ENCODE data around the gene CNTNAP2. TPM values are rescaled to one million over a fixed set of nuclear protein-coding genes. Genes with fewer than 3 reads are reported as not detected.

CNTNAP2 gene
- polyA plus RNA-seq, 4 donors = 0.54 to 10.1 (median 2.6) TPM

DNA sequence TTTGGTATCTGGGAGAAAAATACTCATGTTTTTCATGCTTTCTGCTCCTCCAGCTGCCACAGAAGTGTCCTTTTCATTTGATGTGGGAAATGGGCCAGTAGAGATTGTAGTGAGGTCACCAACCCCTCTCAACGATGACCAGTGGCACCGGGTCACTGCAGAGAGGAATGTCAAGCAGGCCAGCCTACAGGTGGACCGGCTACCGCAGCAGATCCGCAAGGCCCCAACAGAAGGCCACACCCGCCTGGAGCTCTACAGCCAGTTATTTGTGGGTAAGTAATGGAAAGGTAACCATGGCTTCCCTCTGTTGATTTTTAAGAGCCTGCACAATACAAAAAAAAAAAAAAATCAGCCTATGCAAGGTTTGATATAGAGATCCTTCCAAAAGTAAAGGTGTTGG, 2030.8 kb downstream of the CNTNAP2 start:
- Histone ChIP-seq H3K36me3 (ENCODE audit: control insufficient read depth in 3 of 3, insufficient read depth in 2 of 3, low read depth in 1 of 3, low read length in 3 of 3) (no peaks in the 10 kb centered on the region), H3K4me3 (ENCODE audit: low read depth in 1 of 3, low read length in 3 of 3) (no peak overlapping the region), H3K27me3 (ENCODE audit: control insufficient read depth in 3 of 3, insufficient read depth in 3 of 3, low read length in 3 of 3) (peaks cover 0 to 2% (median 0%) of the 10 kb centered on the region in 3 donors), H3K4me1 (ENCODE audit: control insufficient read depth in 3 of 3, insufficient read depth in 2 of 3, low read depth in 1 of 3, low read length in 2 of 3) (no peaks in the 10 kb centered on the region), H3K9me3 (ENCODE audit: control insufficient read depth in 2 of 2, insufficient read depth in 1 of 2, low read depth in 1 of 2, low read length in 1 of 2) (peaks cover 0 to 11% of the 10 kb centered on the region in 2 donors), H3K27ac (ENCODE audit: low read depth in 1 of 3, low read length in 2 of 3) (no peak overlapping the region)
- DNase-seq = no peak
- 93 to 94% (median 93%) methylated on average over 6 of the region's 6 CpGs for WGBS, 3 donors
- FAIRE-seq = no peak

DNA sequence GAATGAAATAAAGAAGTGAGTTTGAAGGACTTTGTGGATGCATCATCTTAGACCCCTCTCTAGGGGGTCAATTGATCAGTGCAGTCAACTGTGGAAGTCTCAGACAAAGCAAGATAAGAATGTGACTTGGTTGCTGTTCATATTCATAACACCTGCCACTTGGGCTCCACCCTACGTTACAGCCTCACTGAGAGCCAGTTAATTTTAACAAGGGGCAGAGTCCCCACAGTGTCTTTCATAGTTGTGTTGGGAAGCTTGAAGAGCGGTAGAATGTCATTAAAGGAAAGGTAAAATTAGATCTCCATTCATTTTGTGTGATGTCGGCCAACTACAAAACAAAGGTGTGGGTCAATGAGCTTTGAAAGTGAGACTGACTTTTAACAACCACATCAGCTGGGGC, 2031.9 kb downstream of the CNTNAP2 start:
- no peak for FAIRE-seq
- Histone ChIP-seq H3K27me3 (ENCODE audit: control insufficient read depth in 3 of 3, insufficient read depth in 3 of 3, low read length in 3 of 3) (peaks cover 0 to 2% (median 0%) of the 10 kb centered on the region in 3 donors), H3K4me3 (ENCODE audit: low read depth in 1 of 3, low read length in 3 of 3) (no peak overlapping the region), H3K4me1 (ENCODE audit: control insufficient read depth in 3 of 3, insufficient read depth in 2 of 3, low read depth in 1 of 3, low read length in 2 of 3) (no peaks in the 10 kb centered on the region), H3K27ac (ENCODE audit: low read depth in 1 of 3, low read length in 2 of 3) (no peak overlapping the region), H3K9me3 (ENCODE audit: control insufficient read depth in 2 of 2, insufficient read depth in 1 of 2, low read depth in 1 of 2, low read length in 1 of 2) (peaks cover 0 to 11% of the 10 kb centered on the region in 2 donors), H3K36me3 (ENCODE audit: control insufficient read depth in 3 of 3, insufficient read depth in 2 of 3, low read depth in 1 of 3, low read length in 3 of 3) (no peaks in the 10 kb centered on the region)
- peak; percentile 4 to 39 for DNase-seq
- 20 to 67% (median 32%) methylated on average over 3 of the region's 3 CpGs for WGBS, 3 donors

DNA sequence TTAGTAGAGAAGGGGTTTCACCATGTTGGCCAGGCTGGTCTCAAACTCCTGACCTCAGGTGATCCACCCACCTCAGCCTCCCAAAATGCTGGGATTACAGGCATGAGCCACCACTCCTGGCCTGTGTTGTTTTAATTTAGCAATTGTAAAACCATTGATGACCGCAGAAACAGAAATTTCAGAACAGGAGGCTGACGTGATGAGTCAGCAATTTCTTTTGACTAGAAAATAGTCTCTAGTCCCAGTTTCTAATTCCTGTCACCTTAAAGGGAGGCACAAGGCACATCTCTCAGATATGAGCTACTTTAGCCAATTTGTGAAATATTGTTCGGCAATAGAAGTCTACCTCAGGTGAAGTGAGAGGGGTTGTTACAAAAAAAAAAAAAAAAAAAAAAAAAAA, 2033.1 kb downstream of the CNTNAP2 start:
- FAIRE-seq (no peak), DNase-seq (no peak)
- WGBS, 3 donors = 86 to 94% (median 92%) methylated on average over 3 of the region's 3 CpGs

DNA sequence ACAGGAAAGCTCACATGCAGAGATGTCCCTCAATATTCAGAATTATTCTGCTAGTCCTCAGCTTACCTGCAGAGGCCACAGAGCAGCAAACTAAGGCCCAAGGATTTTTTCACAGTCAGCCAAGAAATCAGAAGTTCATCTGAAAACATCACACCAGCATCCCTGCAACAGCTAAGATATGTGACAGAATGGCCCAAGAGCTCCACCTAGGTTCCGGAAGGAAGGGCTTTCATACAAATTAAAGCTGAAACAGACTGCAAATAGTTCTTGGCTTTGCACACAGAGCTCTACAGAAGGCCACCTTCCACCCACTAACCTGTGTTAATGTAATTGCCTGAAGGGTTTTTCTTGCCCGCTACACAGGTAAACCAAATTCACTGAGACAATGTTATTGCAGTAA, 2035.2 kb downstream of the CNTNAP2 start:
- FAIRE-seq = no peak
- H3K9me3 ChIP-seq (ENCODE audit: control insufficient read depth in 2 of 2, insufficient read depth in 1 of 2, low read depth in 1 of 2, low read length in 1 of 2) = peaks cover 0 to 8% of the 10 kb centered on the region in 2 donors
- 85 to 96% (median 95%) methylated on average over 2 of the region's 2 CpGs for WGBS, 3 donors
- DNase-seq = no peak
- H3K4me1 ChIP-seq (ENCODE audit: control insufficient read depth in 3 of 3, insufficient read depth in 2 of 3, low read depth in 1 of 3, low read length in 2 of 3) = no peaks in the 10 kb centered on the region
- no peak overlapping the region for H3K4me3 ChIP-seq (ENCODE audit: low read depth in 1 of 3, low read length in 3 of 3)
- H3K27me3 ChIP-seq (ENCODE audit: control insufficient read depth in 3 of 3, insufficient read depth in 3 of 3, low read length in 3 of 3) = no peaks in the 10 kb centered on the region
- no peaks in the 10 kb centered on the region for H3K36me3 ChIP-seq (ENCODE audit: control insufficient read depth in 3 of 3, insufficient read depth in 2 of 3, low read depth in 1 of 3, low read length in 3 of 3)
- H3K27ac ChIP-seq (ENCODE audit: low read depth in 1 of 3, low read length in 2 of 3) = no peak overlapping the region

More for the DNA sequence above, 2033.1 kb downstream of the CNTNAP2 start:
- no peaks in the 10 kb centered on the region for H3K4me1 ChIP-seq (ENCODE audit: control insufficient read depth in 3 of 3, insufficient read depth in 2 of 3, low read depth in 1 of 3, low read length in 2 of 3)
- no peak overlapping the region for H3K4me3 ChIP-seq (ENCODE audit: low read depth in 1 of 3, low read length in 3 of 3)
- H3K27ac ChIP-seq (ENCODE audit: low read depth in 1 of 3, low read length in 2 of 3) = no peak overlapping the region
- H3K27me3 ChIP-seq (ENCODE audit: control insufficient read depth in 3 of 3, insufficient read depth in 3 of 3, low read length in 3 of 3) = no peaks in the 10 kb centered on the region
- H3K36me3 ChIP-seq (ENCODE audit: control insufficient read depth in 3 of 3, insufficient read depth in 2 of 3, low read depth in 1 of 3, low read length in 3 of 3) = no peaks in the 10 kb centered on the region
- H3K9me3 ChIP-seq (ENCODE audit: control insufficient read depth in 2 of 2, insufficient read depth in 1 of 2, low read depth in 1 of 2, low read length in 1 of 2) = peaks cover 0 to 8% of the 10 kb centered on the region in 2 donors

DNA sequence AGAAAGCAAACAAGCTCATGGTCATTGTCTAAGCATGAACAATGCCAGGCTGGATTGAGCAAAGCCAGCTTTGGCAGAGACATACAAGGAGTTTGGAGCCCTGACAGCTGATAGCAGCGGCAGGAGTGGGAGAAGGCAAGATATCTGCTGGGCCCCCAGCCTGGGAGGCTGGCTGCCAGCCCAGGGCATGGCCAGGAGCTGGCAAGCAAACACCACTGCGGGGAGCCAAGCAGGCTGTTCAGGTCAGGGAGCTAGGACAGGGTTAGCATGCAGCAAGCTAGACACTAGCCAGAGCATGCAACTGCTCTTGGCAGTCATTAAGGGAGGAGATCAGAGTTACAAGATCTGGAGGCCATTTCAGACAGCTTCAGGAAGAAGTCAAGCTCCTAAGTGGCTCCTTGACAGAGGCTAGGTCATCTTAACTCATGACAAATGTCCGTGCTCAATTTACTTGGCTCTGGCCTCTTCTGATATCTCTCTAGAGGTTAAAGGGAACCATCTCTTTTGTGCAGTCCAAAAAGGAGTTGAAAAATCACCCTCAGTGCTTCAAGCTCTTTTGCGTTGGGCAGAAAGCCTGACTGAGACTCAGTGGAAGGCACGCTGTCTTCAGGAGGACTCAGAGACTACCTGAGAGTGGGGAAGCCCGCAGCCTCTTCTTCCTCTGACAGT, 2037.1 kb downstream of the CNTNAP2 start:
- H3K9me3 ChIP-seq (ENCODE audit: control insufficient read depth in 2 of 2, insufficient read depth in 1 of 2, low read depth in 1 of 2, low read length in 1 of 2) = peaks cover 0 to 8% of the 10 kb centered on the region in 2 donors
- no peak overlapping the region for H3K4me3 ChIP-seq (ENCODE audit: low read depth in 1 of 3, low read length in 3 of 3)
- 48 to 53% (median 53%) methylated on average over 6 of the region's 6 CpGs for WGBS, 3 donors
- no peaks in the 10 kb centered on the region for H3K27me3 ChIP-seq (ENCODE audit: control insufficient read depth in 3 of 3, insufficient read depth in 3 of 3, low read length in 3 of 3)
- no peaks in the 10 kb centered on the region for H3K4me1 ChIP-seq (ENCODE audit: control insufficient read depth in 3 of 3, insufficient read depth in 2 of 3, low read depth in 1 of 3, low read length in 2 of 3)
- no peak overlapping the region for H3K27ac ChIP-seq (ENCODE audit: low read depth in 1 of 3, low read length in 2 of 3)
- H3K36me3 ChIP-seq (ENCODE audit: control insufficient read depth in 3 of 3, insufficient read depth in 2 of 3, low read depth in 1 of 3, low read length in 3 of 3) = no peaks in the 10 kb centered on the region
- peak in 1 of 2 donors; percentile 10 for DNase-seq
- FAIRE-seq = no peak

DNA sequence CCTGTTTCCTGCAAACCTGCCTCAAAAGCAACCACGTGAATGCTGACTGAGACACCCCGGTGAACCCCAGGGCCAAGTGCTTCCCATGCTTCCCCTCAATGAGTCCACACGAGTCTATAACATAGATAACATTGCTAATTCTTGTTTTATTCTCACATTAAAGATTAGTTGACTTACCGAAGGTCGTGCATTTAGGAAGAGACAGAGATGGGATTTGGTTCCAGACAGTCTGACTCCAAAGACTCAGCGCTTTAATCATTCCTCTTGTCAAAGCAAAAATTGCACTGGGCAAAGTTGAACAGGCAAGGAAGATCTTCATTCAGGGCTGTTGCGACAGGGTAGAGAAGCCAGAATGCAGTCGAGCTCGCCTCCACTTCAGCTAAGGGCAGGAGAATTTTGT, 2038.4 kb downstream of the CNTNAP2 start:
- WGBS, 3 donors = 58 to 72% (median 70%) methylated on average over 9 of the region's 9 CpGs
- no peak overlapping the region for H3K27ac ChIP-seq (ENCODE audit: low read depth in 1 of 3, low read length in 2 of 3)
- no peak for FAIRE-seq
- H3K4me3 ChIP-seq (ENCODE audit: low read depth in 1 of 3, low read length in 3 of 3) = no peak overlapping the region
- no peaks in the 10 kb centered on the region for H3K27me3 ChIP-seq (ENCODE audit: control insufficient read depth in 3 of 3, insufficient read depth in 3 of 3, low read length in 3 of 3)
- peaks cover 0 to 8% of the 10 kb centered on the region in 2 donors for H3K9me3 ChIP-seq (ENCODE audit: control insufficient read depth in 2 of 2, insufficient read depth in 1 of 2, low read depth in 1 of 2, low read length in 1 of 2)
- no peaks in the 10 kb centered on the region for H3K36me3 ChIP-seq (ENCODE audit: control insufficient read depth in 3 of 3, insufficient read depth in 2 of 3, low read depth in 1 of 3, low read length in 3 of 3)
- no peaks in the 10 kb centered on the region for H3K4me1 ChIP-seq (ENCODE audit: control insufficient read depth in 3 of 3, insufficient read depth in 2 of 3, low read depth in 1 of 3, low read length in 2 of 3)
- no peak for DNase-seq

DNA sequence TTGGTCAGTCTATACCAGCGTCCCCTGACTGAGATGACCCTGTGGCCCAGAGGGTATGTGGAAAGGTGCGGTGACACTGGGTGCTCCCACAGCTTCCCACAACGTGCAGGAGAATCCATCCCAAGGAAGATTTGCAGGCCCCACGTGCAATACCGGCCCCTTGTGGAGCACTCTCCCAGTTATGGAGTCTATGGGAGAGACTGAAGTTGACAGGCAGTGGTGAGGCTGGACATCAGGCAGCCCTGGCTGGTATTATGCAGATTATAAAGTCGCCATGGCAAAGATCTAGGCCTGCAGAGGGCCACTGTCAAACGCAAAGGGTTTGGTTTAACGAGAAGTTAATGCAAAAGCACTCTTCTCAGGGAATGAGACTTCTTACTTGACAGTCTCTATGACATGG, 2039.2 kb downstream of the CNTNAP2 start:
- peaks cover 0 to 8% of the 10 kb centered on the region in 2 donors for H3K9me3 ChIP-seq (ENCODE audit: control insufficient read depth in 2 of 2, insufficient read depth in 1 of 2, low read depth in 1 of 2, low read length in 1 of 2)
- DNase-seq = no peak
- H3K4me1 ChIP-seq (ENCODE audit: control insufficient read depth in 3 of 3, insufficient read depth in 2 of 3, low read depth in 1 of 3, low read length in 2 of 3) = no peaks in the 10 kb centered on the region
- no peak overlapping the region for H3K4me3 ChIP-seq (ENCODE audit: low read depth in 1 of 3, low read length in 3 of 3)
- 85 to 93% (median 88%) methylated on average over 8 of the region's 8 CpGs for WGBS, 3 donors
- no peaks in the 10 kb centered on the region for H3K36me3 ChIP-seq (ENCODE audit: control insufficient read depth in 3 of 3, insufficient read depth in 2 of 3, low read depth in 1 of 3, low read length in 3 of 3)
- no peak overlapping the region for H3K27ac ChIP-seq (ENCODE audit: low read depth in 1 of 3, low read length in 2 of 3)
- no peaks in the 10 kb centered on the region for H3K27me3 ChIP-seq (ENCODE audit: control insufficient read depth in 3 of 3, insufficient read depth in 3 of 3, low read length in 3 of 3)
- FAIRE-seq = no peak

DNA sequence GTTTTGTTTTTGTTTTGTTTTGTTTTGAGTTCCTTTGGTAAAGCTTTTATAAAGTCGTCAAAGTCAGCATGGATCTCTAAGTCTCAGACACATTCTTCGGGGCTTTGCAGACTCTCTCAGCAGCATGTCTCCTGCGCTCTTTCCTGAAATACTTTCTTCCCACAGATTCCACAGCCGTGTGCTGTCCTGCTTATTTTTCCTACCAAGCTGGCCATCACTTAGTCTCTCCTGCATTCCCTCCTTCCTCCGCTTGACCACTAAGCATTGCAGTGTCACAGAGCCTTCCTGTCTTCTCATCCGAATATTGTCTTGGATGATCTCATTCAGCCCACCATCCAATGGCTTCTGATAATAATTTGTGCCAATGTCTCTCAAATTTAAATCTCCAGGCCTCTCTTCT, 2039.6 kb downstream of the CNTNAP2 start:
- H3K4me3 ChIP-seq (ENCODE audit: low read depth in 1 of 3, low read length in 3 of 3) = no peak overlapping the region
- FAIRE-seq = no peak

DNA sequence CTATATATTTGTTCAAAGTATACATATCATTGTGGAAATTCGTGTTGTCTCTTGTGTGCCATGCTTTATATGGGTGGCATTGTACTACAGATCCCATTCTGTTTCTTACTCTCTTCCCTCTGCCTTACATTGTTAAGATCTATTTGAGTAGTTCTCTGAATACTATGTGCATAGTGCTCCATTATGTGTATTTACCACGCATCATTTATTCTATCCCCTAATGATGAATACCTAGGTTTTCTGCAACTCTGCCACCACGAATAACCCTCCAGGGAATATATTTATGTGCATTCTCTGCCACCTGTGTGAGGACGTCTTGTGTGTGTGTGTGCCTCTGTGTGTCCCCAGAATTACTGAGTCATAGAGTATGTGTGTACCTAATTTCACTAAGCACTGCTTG, 2042.7 kb downstream of the CNTNAP2 start:
- peaks cover 0 to 2% (median 0%) of the 10 kb centered on the region in 3 donors for H3K27me3 ChIP-seq (ENCODE audit: control insufficient read depth in 3 of 3, insufficient read depth in 3 of 3, low read length in 3 of 3)
- H3K36me3 ChIP-seq (ENCODE audit: control insufficient read depth in 3 of 3, insufficient read depth in 2 of 3, low read depth in 1 of 3, low read length in 3 of 3) = no peaks in the 10 kb centered on the region
- FAIRE-seq (no peak), DNase-seq (no peak)
- H3K27ac ChIP-seq (ENCODE audit: low read depth in 1 of 3, low read length in 2 of 3) = no peak overlapping the region
- no peaks in the 10 kb centered on the region for H3K9me3 ChIP-seq (ENCODE audit: control insufficient read depth in 2 of 2, insufficient read depth in 1 of 2, low read depth in 1 of 2, low read length in 1 of 2)
- H3K4me1 ChIP-seq (ENCODE audit: control insufficient read depth in 3 of 3, insufficient read depth in 2 of 3, low read depth in 1 of 3, low read length in 2 of 3) = no peaks in the 10 kb centered on the region
- 77 to 84% (median 82%) methylated on average over 4 of the region's 4 CpGs for WGBS, 3 donors
- no peak overlapping the region for H3K4me3 ChIP-seq (ENCODE audit: low read depth in 1 of 3, low read length in 3 of 3)

More for the DNA sequence above, 2039.6 kb downstream of the CNTNAP2 start:
- Histone ChIP-seq H3K36me3 (ENCODE audit: control insufficient read depth in 3 of 3, insufficient read depth in 2 of 3, low read depth in 1 of 3, low read length in 3 of 3) (no peaks in the 10 kb centered on the region), H3K4me1 (ENCODE audit: control insufficient read depth in 3 of 3, insufficient read depth in 2 of 3, low read depth in 1 of 3, low read length in 2 of 3) (no peaks in the 10 kb centered on the region), H3K27me3 (ENCODE audit: control insufficient read depth in 3 of 3, insufficient read depth in 3 of 3, low read length in 3 of 3) (no peaks in the 10 kb centered on the region), H3K27ac (ENCODE audit: low read depth in 1 of 3, low read length in 2 of 3) (no peak overlapping the region), H3K9me3 (ENCODE audit: control insufficient read depth in 2 of 2, insufficient read depth in 1 of 2, low read depth in 1 of 2, low read length in 1 of 2) (peaks cover 0 to 8% of the 10 kb centered on the region in 2 donors)
- DNase-seq = no peak
- 85 to 94% (median 86%) methylated on average over 6 of the region's 6 CpGs for WGBS, 3 donors

Data from small intestine (tissue), 7 donors.